HG03135 (cell line): ENCODE results near the gene KIFBP.
"Not testable (repeated sequence)": the region's sequence is repeated elsewhere in the genome, so short reads cannot be mapped to it uniquely, and the experiment has no call there.

Source experiments
- ATAC-seq: cut with Tn5 transposase; IDR thresholded peaks from one replicate; pipeline ENCODE4 v1.9.1; 2021; ENCODE audit warnings: mild to moderate bottlenecking, moderate library complexity; ENCODE audit not compliant: unreplicated experiment

KIFBP gene

DNA sequence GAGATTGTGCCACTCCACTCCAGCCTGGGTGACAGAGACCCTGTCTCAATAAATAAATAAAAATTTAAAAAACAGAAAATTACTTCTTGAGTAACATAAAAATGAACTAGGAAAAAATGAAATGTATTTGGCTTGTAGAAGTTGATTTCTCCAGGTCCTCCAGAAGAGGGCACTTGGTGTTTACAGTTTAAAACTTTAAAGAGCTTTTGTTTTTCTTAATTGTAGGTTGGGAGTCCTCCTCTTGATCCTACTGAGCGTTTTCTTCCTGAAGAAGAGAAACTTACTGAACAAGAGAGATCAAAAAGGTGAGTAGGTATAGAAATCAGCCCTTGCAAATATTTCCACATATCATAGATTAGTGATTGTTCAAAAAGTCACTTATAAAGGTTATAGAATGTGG lies 16.2 kb downstream of the KIFBP start:
- ATAC-seq, result no peak

DNA sequence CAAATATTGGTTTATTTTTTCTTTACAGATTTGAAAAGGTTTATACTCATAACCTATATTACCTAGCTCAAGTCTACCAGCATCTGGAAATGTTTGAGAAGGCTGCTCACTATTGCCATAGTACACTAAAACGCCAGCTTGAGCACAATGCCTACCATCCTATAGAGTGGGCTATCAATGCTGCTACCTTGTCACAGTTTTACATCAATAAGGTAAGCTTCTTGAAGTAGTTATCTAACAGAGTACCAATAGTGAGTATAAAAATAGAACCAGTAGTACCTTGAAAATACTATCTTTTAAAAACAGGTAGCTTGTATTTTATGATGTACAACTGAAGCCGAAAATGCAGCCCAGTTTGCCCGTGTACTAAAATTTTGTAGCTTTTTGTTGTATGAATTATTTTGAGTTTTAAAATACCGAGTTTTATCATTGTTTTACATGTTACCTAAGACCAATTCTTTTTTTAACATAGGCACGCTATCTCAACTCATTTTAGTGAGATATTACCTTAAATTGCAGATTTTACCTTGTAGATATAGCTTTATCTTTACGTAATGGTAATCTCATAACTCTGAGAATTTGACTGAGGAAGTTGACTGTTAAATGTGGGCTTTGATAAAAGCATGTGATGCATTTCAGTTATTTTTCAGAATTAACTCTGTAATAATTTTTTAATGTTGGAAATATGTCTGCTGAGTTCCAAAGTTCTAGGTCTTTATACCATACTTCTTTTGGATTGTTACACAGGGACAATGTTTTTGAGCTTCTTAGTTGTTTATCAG lies 17.3 kb downstream of the KIFBP start:
- ATAC-seq, result no peak

DNA sequence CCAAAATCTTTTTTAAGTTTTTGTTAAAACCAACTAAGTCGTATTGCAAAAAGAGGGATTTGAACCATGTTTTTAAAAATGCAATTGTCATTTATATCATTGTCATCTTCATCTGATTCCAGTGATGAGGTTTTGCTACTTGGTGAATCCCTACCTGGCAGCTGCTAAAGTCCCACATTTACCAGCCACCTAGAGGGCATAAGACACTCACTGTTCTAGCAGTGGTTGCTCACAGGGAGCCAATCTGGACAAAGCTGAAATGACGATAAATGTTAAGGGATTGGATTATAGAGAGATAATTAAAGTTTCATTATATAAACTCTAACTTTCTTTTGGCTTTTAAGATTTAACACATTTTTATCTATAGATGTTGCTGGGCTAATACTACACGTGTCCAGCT lies 18.7 kb downstream of the KIFBP start:
- no peak for ATAC-seq

DNA sequence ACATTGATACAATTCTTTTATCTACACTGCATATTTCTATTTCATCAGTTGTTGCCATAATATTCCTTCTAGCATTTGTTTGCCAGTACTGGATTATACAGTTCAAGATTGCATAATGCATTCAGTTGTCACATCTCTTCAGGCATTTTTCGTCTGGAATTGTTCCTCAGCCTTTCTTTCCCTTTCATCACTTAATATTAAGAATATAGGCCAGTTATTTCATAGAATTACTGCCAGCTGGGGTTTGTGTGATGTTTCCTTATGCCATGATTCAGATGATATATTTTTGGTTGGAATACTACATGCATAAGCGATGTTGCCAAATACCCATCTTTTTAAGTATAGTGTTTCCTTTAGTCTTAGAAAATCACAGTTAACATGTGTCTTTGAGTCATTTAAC lies 20.8 kb downstream of the KIFBP start:
- ATAC-seq, result no peak

DNA sequence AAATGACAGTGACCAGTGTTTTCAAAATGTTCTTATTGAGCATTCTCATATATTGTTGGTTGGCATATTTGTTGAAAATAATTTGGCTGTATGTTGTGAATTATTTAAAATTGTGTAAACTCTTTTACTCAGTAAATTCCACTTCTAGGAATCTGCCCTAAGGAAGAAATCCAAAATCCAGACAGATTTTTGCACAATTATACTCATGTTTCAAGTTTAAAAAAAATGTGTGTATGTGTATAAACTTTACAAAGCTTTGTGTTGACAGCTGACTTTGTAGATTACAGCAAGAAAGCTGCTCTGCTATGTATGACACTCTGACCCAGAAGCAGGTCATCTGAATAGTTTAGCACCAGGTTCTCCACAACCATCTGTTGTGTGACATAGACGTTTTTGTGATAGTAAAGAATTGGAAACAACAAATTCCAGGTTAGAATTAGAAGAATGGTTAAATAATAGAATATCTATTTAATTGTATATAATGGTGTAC lies 21.6 kb downstream of the KIFBP start:
- no peak for ATAC-seq

DNA sequence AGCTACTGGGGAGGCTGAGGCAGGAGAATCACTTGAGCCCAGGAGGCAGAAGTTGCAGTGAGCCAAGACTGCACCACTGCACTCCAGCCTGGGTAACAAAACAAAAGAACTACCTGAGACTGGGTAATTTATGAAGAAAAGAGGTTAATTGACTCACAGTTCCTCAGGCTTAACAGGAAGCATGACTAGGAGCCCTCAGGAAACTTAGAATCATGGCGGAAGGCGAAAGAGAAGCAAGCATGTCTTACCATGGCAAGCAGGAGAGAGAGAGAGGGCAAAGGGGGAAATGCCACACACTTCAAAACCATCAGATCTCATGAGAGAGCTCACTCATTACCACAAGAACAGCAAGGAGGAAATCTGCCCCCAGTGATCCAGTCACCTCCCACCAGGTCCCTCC lies 24.2 kb downstream of the KIFBP start:
- ATAC-seq, result not testable (repeated sequence)

DNA sequence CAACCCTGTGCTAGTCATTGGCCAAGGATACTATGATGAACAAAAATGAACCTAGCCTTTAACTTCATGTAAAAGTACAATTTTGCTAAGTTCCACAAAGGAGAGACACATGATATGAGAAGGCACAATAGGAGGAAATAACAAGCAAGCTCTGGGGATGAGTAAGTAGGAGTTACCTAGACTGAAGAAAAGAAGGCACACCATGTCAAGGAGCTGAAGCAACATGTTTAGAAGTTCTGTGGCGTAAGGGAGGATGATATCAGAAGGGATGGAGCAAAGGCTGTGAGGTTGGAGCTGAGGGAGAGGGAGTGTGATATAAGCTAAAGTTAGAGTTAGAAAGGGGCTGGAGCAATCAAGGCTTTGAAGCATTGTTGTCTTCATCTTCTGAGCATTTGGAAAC lies 25.6 kb downstream of the KIFBP start:
- no peak for ATAC-seq

DNA sequence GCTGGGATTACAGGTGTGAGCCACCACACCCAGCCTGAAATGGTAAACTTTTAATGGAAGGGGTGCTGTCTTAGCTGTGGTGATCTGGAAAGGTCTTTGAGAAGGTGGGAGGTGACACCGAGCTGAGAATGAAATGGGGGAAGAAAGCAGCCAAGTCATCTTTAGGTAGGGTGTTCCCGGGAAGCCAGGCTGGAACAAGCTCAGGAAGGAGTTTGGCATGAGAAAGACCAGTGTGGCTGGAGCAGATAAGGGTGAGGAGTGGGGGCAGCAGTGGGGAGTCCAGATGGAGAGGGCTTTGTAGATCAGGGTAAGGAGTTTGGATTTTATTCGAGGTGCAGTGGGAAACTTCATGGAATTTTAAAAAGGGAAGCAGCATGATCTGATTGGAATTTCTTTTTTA lies 30.0 kb downstream of the KIFBP start:
- ATAC-seq, result no peak

DNA sequence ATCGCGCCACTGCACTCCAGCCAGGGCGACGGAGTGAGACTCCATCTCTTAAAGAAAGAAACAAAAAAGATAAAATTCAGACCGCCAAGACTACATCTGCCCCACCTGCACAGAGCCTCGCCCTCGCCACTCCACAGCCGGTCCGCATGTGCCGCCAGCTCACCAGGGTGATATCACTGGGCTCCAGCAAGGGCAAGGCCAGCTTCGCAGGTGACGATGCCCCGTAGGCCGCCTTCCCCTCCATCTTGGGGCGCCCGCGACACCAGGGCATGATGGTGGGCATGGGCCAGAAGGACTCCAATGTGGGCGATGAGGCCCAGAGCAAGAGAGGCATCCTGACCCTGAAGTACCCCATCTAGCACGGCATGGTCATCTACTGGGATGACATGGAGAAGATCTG lies 34.0 kb downstream of the KIFBP start:
- no peak for ATAC-seq

DNA sequence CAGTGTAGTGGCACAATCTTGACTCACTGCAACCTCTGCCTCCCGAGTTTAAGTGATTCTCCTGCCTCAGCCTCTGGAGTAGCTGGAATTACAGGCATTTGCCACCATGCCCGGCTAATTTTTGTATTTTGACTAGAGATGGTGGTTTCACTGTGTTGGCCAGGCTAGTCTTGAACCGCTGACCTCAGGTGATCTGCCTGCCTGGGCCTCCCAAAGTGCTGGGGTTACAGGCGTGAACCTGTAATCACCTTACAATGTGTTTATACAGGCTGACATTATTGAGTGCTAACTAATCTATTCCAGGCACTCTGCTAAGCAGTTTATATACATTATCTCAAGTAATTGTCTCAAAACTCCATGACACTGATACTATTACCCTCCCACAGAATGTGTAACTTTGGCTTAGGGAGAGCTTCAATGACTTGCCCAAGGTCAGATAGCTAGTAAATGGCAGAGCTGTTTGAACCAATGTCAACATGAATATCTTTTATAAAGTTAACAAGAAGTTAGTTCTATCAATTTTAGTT lies 36.8 kb downstream of the KIFBP start:
- ATAC-seq, result no peak

DNA sequence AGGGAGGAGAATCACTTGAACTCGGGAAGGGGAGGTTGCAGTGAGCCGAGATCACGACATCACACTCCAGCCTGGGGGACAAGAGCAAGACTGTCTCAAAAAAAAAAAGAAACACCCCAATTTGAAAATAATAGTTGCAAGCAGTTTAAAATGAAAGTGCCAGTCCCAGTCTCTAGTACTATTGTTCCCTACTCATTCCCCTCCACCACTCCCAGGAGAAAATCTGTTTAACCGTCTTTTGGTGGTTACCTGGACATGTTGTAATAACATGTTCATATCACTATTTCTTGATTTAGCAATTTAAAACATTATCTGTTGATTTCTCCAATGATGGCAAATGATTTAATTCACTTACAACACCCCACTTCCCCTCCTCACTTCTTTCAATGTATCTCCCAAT lies 44.7 kb downstream of the KIFBP start:
- no peak for ATAC-seq

DNA sequence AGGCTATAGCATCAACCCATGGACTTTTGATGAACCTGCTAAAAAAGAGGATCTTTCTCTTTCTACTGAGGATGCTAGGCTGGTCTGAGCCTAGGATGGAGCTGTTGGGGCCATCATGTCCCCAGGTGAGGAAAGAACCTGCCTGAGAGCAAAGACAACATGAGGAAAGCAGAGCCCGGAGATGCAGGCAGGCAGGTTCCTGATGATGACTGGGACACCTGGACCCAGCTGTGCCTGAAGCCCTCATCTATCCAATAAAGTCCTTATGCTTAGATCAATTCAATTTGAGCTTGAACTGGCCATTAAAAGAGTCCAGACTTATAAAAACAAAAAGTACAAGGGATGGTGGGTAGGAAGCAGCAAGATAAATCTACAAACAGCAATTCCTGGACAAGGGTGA lies 48.9 kb downstream of the KIFBP start:
- no peak for ATAC-seq

DNA sequence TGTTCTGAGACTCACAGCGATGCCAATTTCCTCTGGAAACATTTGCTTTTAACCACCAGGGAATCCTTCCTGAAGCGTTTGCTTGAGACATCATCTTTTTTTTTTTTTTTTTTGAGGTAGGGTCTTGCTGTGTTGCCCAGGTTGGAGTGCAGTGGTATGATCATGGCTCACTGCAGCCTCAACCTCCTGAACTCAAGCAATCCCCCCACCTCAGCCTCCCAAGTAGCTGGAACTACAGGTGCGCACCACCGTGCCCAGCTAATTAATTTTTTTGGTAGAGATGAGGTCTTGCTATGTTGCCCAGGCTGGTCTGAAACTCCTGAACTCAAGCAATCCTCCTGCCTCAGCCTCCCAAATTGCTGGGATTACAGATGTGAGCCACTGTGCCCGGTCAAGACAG lies 52.3 kb downstream of the KIFBP start:
- not testable (repeated sequence) for ATAC-seq

DNA sequence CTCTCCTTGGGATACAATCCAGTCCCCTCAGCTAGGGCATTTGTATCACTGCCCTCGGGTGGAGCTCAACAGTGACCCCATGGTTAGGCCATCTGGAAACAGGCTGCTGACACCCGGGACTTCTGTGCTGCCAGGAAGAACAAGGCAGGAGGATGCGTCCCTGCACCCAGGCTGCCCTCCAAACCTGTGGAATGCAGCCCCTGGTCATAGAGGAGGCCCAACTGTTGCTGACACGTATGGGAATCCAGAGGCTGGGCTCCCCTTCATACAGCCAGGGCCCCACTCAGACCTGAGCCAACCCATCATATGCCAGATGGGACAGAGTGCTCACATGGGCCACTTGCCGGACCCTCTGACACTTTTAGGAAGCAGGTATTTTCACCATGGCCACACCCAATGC lies 53.8 kb downstream of the KIFBP start:
- no peak for ATAC-seq

DNA sequence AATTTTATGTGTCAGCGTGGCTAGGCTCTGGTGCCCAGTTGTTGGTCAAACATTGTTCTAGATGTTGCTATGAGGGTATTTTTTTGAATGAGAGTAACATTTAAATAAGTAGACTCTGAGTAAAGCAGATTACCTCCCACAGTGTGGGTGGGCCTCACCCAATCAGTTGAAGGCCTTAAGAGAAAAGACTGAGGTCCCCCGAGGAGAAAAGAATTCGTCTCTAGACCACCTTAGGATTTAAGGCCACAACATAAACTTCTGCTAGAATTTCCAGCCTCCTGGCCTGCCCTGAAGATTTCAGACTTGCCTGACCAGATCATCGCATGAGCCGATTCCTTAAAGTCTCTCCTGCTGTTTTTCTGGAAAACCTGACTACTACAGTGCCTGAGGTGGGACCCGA lies 54.2 kb downstream of the KIFBP start:
- no peak for ATAC-seq

DNA sequence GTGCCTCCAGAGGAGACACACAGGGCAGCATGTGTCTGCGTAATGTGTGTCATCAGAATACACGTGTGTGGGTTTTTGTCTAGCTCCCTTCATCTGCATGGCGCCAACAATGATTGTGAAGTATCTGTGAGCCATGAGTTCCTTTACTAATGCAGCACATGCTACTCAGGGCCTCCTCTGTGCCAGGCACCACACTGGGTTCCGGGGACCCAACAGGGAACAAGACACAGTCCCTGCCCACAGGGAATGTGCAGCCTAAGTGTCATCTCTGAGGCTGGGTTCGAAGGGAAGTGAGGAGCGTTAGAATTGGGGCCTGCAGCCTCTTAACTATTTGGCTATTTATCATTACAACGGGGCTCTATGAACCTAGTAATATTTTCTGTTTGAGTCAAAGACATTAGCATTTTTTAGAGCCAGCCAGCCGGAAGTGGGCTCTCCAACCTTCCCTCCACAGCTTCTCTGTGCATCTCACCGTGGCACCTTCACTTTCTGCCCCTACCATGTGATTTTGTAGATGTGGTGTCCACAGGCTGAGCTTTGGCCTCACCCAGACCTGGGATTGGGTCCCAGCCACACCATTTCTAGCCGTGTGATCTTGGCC lies 55.4 kb downstream of the KIFBP start:
- ATAC-seq, result no peak

DNA sequence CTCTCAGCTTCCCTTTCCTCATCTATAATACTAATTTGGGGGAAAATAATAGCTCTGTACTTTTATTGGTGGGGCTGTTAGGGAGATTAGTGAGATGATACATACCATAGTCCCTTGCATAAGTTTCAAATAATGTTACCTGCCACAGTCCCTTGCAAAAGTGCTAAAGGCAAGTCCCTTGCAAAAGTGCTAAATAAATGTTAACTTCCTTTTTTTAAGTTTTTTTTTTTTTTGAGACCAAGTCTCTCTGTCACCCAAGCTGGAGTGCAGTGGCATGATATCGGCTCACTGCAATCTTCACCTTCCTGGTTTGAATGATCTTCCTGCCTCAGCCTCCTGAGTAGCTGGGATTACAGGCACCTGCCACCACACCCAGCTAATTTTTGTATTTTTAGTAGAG lies 55.9 kb downstream of the KIFBP start:
- no peak for ATAC-seq

DNA sequence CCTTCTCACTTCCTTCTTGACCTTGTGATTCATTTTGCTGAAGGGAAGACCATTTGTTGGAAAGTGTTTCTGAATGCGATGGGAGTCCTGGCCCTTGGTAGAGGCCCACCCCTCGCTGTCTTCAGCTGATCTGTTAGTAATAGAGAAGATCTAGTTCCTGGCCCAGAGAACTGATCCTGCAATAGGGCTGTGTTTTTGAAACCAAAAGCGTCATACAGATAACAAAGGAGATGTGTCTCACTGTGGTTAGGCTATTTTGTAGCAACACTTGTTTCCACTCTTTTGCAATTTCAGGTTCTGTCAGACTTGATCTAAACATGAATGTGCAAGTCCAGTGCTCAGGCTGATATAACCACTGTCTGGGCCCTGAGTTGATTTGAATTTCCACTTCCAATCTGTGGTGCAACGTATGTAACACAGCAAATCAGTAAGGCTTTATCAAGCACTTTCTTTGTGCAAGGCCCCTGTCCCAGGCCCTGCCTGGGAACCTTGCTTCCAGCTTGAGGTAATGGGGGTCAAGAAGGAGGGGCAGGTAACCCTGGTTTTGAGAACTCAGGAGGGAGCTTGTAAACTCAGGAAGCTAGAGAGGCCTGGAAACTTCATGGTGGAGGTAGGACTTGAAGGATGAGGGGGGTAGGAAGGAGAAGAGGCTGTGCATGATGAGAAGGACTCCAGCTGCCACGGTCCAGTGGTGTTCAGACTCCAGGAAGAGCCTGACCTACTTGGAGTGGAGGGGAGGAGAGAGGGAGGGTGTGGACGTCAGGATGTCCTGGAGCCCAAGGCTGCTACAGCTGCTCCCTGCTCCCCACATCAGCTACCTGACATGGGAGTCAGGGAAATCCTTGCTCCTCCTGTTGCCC lies 57.1 kb downstream of the KIFBP start:
- peak; percentile 70 for ATAC-seq

DNA sequence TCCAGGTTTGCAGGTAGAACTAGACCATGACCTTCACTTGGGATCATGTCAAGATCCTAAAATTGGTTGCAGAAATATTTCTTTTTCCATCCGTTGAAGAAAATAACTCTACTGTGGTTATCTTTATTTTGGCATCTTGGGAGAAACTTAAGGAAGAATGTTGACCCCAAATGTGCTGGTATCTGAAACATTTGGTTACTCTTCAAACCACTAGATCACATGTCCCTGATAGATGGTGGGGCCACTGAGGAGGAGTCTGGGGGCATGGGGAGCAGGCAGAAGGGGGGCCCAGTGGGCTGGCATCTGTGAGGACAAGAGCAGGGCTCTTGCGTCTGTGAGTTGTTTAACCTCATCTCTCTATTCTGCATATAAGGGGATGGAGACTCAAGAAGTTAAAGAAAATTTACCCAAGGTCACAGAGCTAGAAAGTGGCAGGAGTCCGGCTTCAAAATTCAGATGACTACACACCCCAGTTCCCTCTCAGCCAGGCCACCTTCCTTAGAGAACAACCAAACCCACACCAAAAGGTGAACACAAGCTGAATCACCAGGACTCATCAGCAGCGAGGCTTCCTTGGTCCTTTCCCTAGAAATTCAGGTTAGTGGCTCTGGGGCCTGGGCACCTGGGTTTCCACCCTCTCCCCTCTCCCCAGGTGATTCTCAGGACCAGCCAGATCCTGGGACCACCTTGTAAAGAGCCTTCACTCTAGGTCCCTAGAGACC lies 58.7 kb downstream of the KIFBP start:
- no peak for ATAC-seq

DNA sequence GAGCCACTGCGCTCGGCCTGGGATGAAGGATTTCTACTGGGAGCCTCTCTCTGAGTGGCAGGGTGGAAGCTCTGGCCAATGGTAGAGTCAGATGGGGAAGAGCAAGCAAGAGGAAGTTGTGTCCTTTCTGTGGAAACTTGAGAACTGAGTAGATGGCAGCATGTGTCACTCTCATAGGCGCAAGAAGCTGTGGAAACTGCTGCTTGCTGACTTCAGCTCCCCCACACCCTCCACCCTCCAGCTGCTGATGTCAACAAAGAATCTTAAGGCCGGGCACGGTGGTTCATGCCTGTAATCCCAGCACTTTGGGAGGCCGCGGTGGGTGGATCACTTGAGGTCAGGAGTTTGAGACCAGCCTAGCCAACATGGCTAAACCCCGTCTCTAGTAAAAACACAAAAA lies 59.5 kb downstream of the KIFBP start:
- no peak for ATAC-seq

DNA sequence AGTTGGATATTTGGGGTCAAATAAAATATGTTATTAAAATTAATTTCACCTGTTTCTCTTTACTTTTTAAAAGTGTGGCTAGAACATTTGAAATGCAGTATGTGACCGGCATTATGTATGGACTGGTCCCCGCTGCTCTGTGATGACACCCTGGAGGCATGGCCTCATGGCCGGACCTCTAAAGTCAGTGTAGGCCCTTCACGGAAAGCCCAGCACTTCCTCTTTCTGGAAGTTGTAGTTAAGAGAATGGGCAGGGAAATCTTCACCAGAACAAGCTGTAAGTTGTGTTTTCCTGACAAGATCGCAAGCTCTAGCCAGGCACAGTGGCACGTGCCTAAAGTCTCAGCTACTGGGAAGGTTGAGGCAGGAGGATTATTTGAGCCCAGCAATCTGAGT lies 61.0 kb downstream of the KIFBP start:
- ATAC-seq, result no peak
